Measurements from ENCODE around the gene MROH7.

The MROH7 gene

GRCh38 chr1:54667797-54668196 is 26.2 kb downstream of the MROH7 start:
- H3K4me3 ChIP-seq (ENCODE audit: low read length) = no peak overlapping the region
- H3K27me3 ChIP-seq (ENCODE audit: control insufficient read depth, insufficient read depth, low read length) = no peaks in the 10 kb centered on the region
- no peaks in the 10 kb centered on the region for H3K36me3 ChIP-seq (ENCODE audit: control insufficient read depth, insufficient read depth, low read length)
- H3K9ac ChIP-seq (ENCODE audit: low read length) = no peak overlapping the region
- no peaks in the 10 kb centered on the region for H3K4me1 ChIP-seq (ENCODE audit: control insufficient read depth, insufficient read depth, low read length)
- no peaks in the 10 kb centered on the region for H3K9me3 ChIP-seq (ENCODE audit: control insufficient read depth, low read length)

GRCh38 chr1:54668567-54668966 is 27.0 kb downstream of the MROH7 start:
- Histone ChIP-seq H3K9ac (ENCODE audit: low read length) (no peak overlapping the region), H3K9me3 (ENCODE audit: control insufficient read depth, low read length) (no peaks in the 10 kb centered on the region), H3K27me3 (ENCODE audit: control insufficient read depth, insufficient read depth, low read length) (no peaks in the 10 kb centered on the region), H3K36me3 (ENCODE audit: control insufficient read depth, insufficient read depth, low read length) (no peaks in the 10 kb centered on the region), H3K4me3 (ENCODE audit: low read length) (no peak overlapping the region), H3K4me1 (ENCODE audit: control insufficient read depth, insufficient read depth, low read length) (no peaks in the 10 kb centered on the region)

- Histone ChIP-seq H3K4me3 (ENCODE audit: low read length) (no peak overlapping the region), H3K27me3 (ENCODE audit: control insufficient read depth, insufficient read depth, low read length) (no peaks in the 10 kb centered on the region), H3K9ac (ENCODE audit: low read length) (no peak overlapping the region), H3K9me3 (ENCODE audit: control insufficient read depth, low read length) (no peaks in the 10 kb centered on the region), H3K4me1 (ENCODE audit: control insufficient read depth, insufficient read depth, low read length) (no peaks in the 10 kb centered on the region), H3K36me3 (ENCODE audit: control insufficient read depth, insufficient read depth, low read length) (no peaks in the 10 kb centered on the region)
Measured at GRCh38 chr1:54671985-54672608, 30.5 kb downstream of the MROH7 start.

- H3K27me3 ChIP-seq (ENCODE audit: control insufficient read depth, insufficient read depth, low read length) = no peaks in the 10 kb centered on the region
- no peaks in the 10 kb centered on the region for H3K36me3 ChIP-seq (ENCODE audit: control insufficient read depth, insufficient read depth, low read length)
- no peak overlapping the region for H3K9ac ChIP-seq (ENCODE audit: low read length)
- H3K4me1 ChIP-seq (ENCODE audit: control insufficient read depth, insufficient read depth, low read length) = no peaks in the 10 kb centered on the region
- H3K9me3 ChIP-seq (ENCODE audit: control insufficient read depth, low read length) = no peaks in the 10 kb centered on the region
- H3K4me3 ChIP-seq (ENCODE audit: low read length) = no peak overlapping the region
Measured at GRCh38 chr1:54678776-54679643, 37.4 kb downstream of the MROH7 start.

GRCh38 chr1:54679706-54680105 is 38.1 kb downstream of the MROH7 start:
- no peaks in the 10 kb centered on the region for H3K36me3 ChIP-seq (ENCODE audit: control insufficient read depth, insufficient read depth, low read length)
- H3K27me3 ChIP-seq (ENCODE audit: control insufficient read depth, insufficient read depth, low read length) = no peaks in the 10 kb centered on the region
- no peaks in the 10 kb centered on the region for H3K9me3 ChIP-seq (ENCODE audit: control insufficient read depth, low read length)
- no peak overlapping the region for H3K9ac ChIP-seq (ENCODE audit: low read length)
- no peak overlapping the region for H3K4me3 ChIP-seq (ENCODE audit: low read length)
- H3K4me1 ChIP-seq (ENCODE audit: control insufficient read depth, insufficient read depth, low read length) = no peaks in the 10 kb centered on the region

GRCh38 chr1:54680387-54680786 is 38.8 kb downstream of the MROH7 start:
- H3K36me3 ChIP-seq (ENCODE audit: control insufficient read depth, insufficient read depth, low read length) = no peaks in the 10 kb centered on the region
- H3K4me1 ChIP-seq (ENCODE audit: control insufficient read depth, insufficient read depth, low read length) = no peaks in the 10 kb centered on the region
- H3K4me3 ChIP-seq (ENCODE audit: low read length) = no peak overlapping the region
- no peaks in the 10 kb centered on the region for H3K9me3 ChIP-seq (ENCODE audit: control insufficient read depth, low read length)
- no peak overlapping the region for H3K9ac ChIP-seq (ENCODE audit: low read length)
- H3K27me3 ChIP-seq (ENCODE audit: control insufficient read depth, insufficient read depth, low read length) = no peaks in the 10 kb centered on the region

- H3K9me3 ChIP-seq (ENCODE audit: control insufficient read depth, low read length) = no peaks in the 10 kb centered on the region
Measured at GRCh38 chr1:54681358-54681757, 39.8 kb downstream of the MROH7 start.

GRCh38 chr1:54683453-54683852 is 41.9 kb downstream of the MROH7 start:
- Histone ChIP-seq H3K36me3 (ENCODE audit: control insufficient read depth, insufficient read depth, low read length) (no peaks in the 10 kb centered on the region), H3K4me1 (ENCODE audit: control insufficient read depth, insufficient read depth, low read length) (no peaks in the 10 kb centered on the region), H3K27me3 (ENCODE audit: control insufficient read depth, insufficient read depth, low read length) (no peaks in the 10 kb centered on the region), H3K9ac (ENCODE audit: low read length) (no peak overlapping the region), H3K9me3 (ENCODE audit: control insufficient read depth, low read length) (no peaks in the 10 kb centered on the region), H3K4me3 (ENCODE audit: low read length) (no peak overlapping the region)

More at GRCh38 chr1:54681358-54681757, 39.8 kb downstream of the MROH7 start:
- Histone ChIP-seq H3K36me3 (ENCODE audit: control insufficient read depth, insufficient read depth, low read length) (no peaks in the 10 kb centered on the region), H3K4me3 (ENCODE audit: low read length) (no peak overlapping the region), H3K27me3 (ENCODE audit: control insufficient read depth, insufficient read depth, low read length) (no peaks in the 10 kb centered on the region), H3K9ac (ENCODE audit: low read length) (no peak overlapping the region), H3K4me1 (ENCODE audit: control insufficient read depth, insufficient read depth, low read length) (no peaks in the 10 kb centered on the region)

GRCh38 chr1:54685335-54685905 is 43.8 kb downstream of the MROH7 start:
- Histone ChIP-seq H3K4me1 (ENCODE audit: control insufficient read depth, insufficient read depth, low read length) (no peaks in the 10 kb centered on the region), H3K36me3 (ENCODE audit: control insufficient read depth, insufficient read depth, low read length) (no peaks in the 10 kb centered on the region), H3K9ac (ENCODE audit: low read length) (no peak overlapping the region), H3K4me3 (ENCODE audit: low read length) (no peak overlapping the region), H3K9me3 (ENCODE audit: control insufficient read depth, low read length) (no peaks in the 10 kb centered on the region), H3K27me3 (ENCODE audit: control insufficient read depth, insufficient read depth, low read length) (no peaks in the 10 kb centered on the region)

GRCh38 chr1:54686155-54686554 is 44.6 kb downstream of the MROH7 start:
- Histone ChIP-seq H3K9ac (ENCODE audit: low read length) (no peak overlapping the region), H3K9me3 (ENCODE audit: control insufficient read depth, low read length) (no peaks in the 10 kb centered on the region), H3K36me3 (ENCODE audit: control insufficient read depth, insufficient read depth, low read length) (no peaks in the 10 kb centered on the region), H3K4me1 (ENCODE audit: control insufficient read depth, insufficient read depth, low read length) (no peaks in the 10 kb centered on the region), H3K4me3 (ENCODE audit: low read length) (no peak overlapping the region), H3K27me3 (ENCODE audit: control insufficient read depth, insufficient read depth, low read length) (no peaks in the 10 kb centered on the region)

GRCh38 chr1:54694771-54695170 is 53.2 kb downstream of the MROH7 start:
- Histone ChIP-seq H3K27me3 (ENCODE audit: control insufficient read depth, insufficient read depth, low read length) (no peaks in the 10 kb centered on the region), H3K9me3 (ENCODE audit: control insufficient read depth, low read length) (no peaks in the 10 kb centered on the region), H3K9ac (ENCODE audit: low read length) (no peak overlapping the region), H3K4me3 (ENCODE audit: low read length) (no peak overlapping the region), H3K4me1 (ENCODE audit: control insufficient read depth, insufficient read depth, low read length) (no peaks in the 10 kb centered on the region), H3K36me3 (ENCODE audit: control insufficient read depth, insufficient read depth, low read length) (no peaks in the 10 kb centered on the region)

- H3K27me3 ChIP-seq (ENCODE audit: control insufficient read depth, insufficient read depth, low read length) = no peaks in the 10 kb centered on the region
- H3K36me3 ChIP-seq (ENCODE audit: control insufficient read depth, insufficient read depth, low read length) = no peaks in the 10 kb centered on the region
- H3K4me3 ChIP-seq (ENCODE audit: low read length) = no peak overlapping the region
- H3K4me1 ChIP-seq (ENCODE audit: control insufficient read depth, insufficient read depth, low read length) = no peaks in the 10 kb centered on the region
- no peak overlapping the region for H3K9ac ChIP-seq (ENCODE audit: low read length)
- no peaks in the 10 kb centered on the region for H3K9me3 ChIP-seq (ENCODE audit: control insufficient read depth, low read length)
Measured at GRCh38 chr1:54695221-54695620, 53.6 kb downstream of the MROH7 start.
